Neural crest cell (in vitro differentiated cells): ENCODE results near the gene TRIM42. TPM values are rescaled to one million over a fixed set of nuclear protein-coding genes. Genes with fewer than 3 reads are reported as not detected.

Experiments
- DNase-seq: peaks from one replicate; pipeline ENCODE4 v3.0.0; 2021; ENCODE audit warnings: low read depth, mixed read lengths, low spot score
- H3K27ac Mint-ChIP-seq: one replicate; pipeline ENCODE4 v1.8.0; 2021; ENCODE audit warnings: mild to moderate bottlenecking, mixed read lengths; ENCODE audit not compliant: unreplicated experiment
- H3K27me3 Mint-ChIP-seq: 2 replicates; pipeline ENCODE4 v1.8.0; 2021; ENCODE audit warnings: low read depth, mild to moderate bottlenecking, mixed read lengths
- H3K36me3 Mint-ChIP-seq: 2 replicates; pipeline ENCODE4 v1.8.0; 2021; ENCODE audit warnings: low read depth, mild to moderate bottlenecking, mixed read lengths
- H3K4me1 Mint-ChIP-seq: 2 replicates; pipeline ENCODE4 v1.8.0; 2021; ENCODE audit warnings: mixed read lengths
- H3K4me3 Mint-ChIP-seq: one replicate; pipeline ENCODE4 v1.8.0; 2021; ENCODE audit warnings: mild to moderate bottlenecking, mixed read lengths
- H3K9me3 Mint-ChIP-seq: 2 replicates; pipeline ENCODE4 v1.8.0; 2021; ENCODE audit warnings: mixed read lengths
- CTCF ChIP-seq: fragments of 200-600 bp; sonication (generic); conservative IDR thresholded peaks from 2 replicates; pipeline ENCODE4 v1.5.0; 2021; ENCODE audit warnings: antibody characterized with exemption, mild to moderate bottlenecking
- total RNA-seq: library from RNA; stranded (reverse); gene quantifications from 2 replicates; pipeline ENCODE4 v1.2.1, GENCODE V29; 2021

TRIM42 gene
- total RNA-seq, 1 donor from 2014 or later: not detected

- no peak for TF ChIP-seq CTCF
- H3K27me3 Mint-ChIP-seq: peaks cover 8% of the 10 kb centered on the region
- H3K4me1 Mint-ChIP-seq: no peaks in the 10 kb centered on the region
- DNase-seq: no peak
- H3K4me3 Mint-ChIP-seq: no peak overlapping the region
- H3K9me3 Mint-ChIP-seq: no peaks in the 10 kb centered on the region
- H3K27ac Mint-ChIP-seq: no peak overlapping the region
- no peaks in the 10 kb centered on the region for H3K36me3 Mint-ChIP-seq
Observed at GRCh38 chr3:140727886-140728285, 50.0 kb downstream of the TRIM42 start.

GRCh38 chr3:140731440-140732119 lies 53.7 kb downstream of the TRIM42 start:
- Mint-ChIP-seq H3K27me3 (peaks cover 18% of the 10 kb centered on the region), H3K4me3 (no peak overlapping the region), H3K27ac (no peak overlapping the region)

GRCh38 chr3:140733623-140734022 lies 55.8 kb downstream of the TRIM42 start:
- no peaks in the 10 kb centered on the region for H3K4me1 Mint-ChIP-seq
- H3K27ac Mint-ChIP-seq: no peak overlapping the region
- DNase-seq: no peak
- TF ChIP-seq CTCF: no peak
- H3K9me3 Mint-ChIP-seq: no peaks in the 10 kb centered on the region
- H3K27me3 Mint-ChIP-seq: peaks cover 18% of the 10 kb centered on the region
- H3K4me3 Mint-ChIP-seq: no peak overlapping the region
- no peaks in the 10 kb centered on the region for H3K36me3 Mint-ChIP-seq

More at GRCh38 chr3:140731440-140732119, 53.7 kb downstream of the TRIM42 start:
- H3K9me3 Mint-ChIP-seq: no peaks in the 10 kb centered on the region
- no peak for TF ChIP-seq CTCF
- no peaks in the 10 kb centered on the region for H3K4me1 Mint-ChIP-seq
- DNase-seq: no peak
- no peaks in the 10 kb centered on the region for H3K36me3 Mint-ChIP-seq

- peak; percentile 69 for TF ChIP-seq CTCF
- H3K4me1 Mint-ChIP-seq: no peaks in the 10 kb centered on the region
- H3K27me3 Mint-ChIP-seq: peaks cover 16% of the 10 kb centered on the region
- DNase-seq: peak; percentile 18
- H3K36me3 Mint-ChIP-seq: no peaks in the 10 kb centered on the region
- H3K9me3 Mint-ChIP-seq: no peaks in the 10 kb centered on the region
- H3K4me3 Mint-ChIP-seq: no peak overlapping the region
- H3K27ac Mint-ChIP-seq: no peak overlapping the region
Observed at GRCh38 chr3:140736863-140737460, 59.1 kb downstream of the TRIM42 start.

GRCh38 chr3:140742116-140742515 lies 64.3 kb downstream of the TRIM42 start:
- Mint-ChIP-seq H3K27me3 (no peaks in the 10 kb centered on the region), H3K4me3 (no peak overlapping the region), H3K9me3 (peaks cover 2% of the 10 kb centered on the region), H3K27ac (no peak overlapping the region), H3K36me3 (no peaks in the 10 kb centered on the region), H3K4me1 (no peaks in the 10 kb centered on the region)
- DNase-seq: no peak
- no peak for TF ChIP-seq CTCF
